Keratinocyte (primary cell): ENCODE measurements around the gene EPHA6.

Experiments used
- CTCF ChIP-seq, 3 experiments: IDR thresholded peaks in 1 of 3; conservative IDR thresholded peaks in 1 of 3; optimal IDR thresholded peaks in 1 of 3; 2 replicates in 2 of 3; 3 replicates in 1 of 3; pipeline versions ENCODE3 to v1.5.1; 2011; ENCODE audit warnings: low read length in 3 of 3, mild to moderate bottlenecking in 3 of 3, moderate library complexity in 2 of 3, control low read depth in 1 of 3, inconsistent platforms in 1 of 3; ENCODE audit not compliant: insufficient read depth in 2 of 3; ENCODE audit errors: extremely low read depth in 1 of 3
- EZH2 ChIP-seq: IDR thresholded peaks from one replicate; pipeline ENCODE4 v1.6.1; 2012; ENCODE audit warnings: inconsistent platforms, mild to moderate bottlenecking, low read length, moderate library complexity

- no peak for TF ChIP-seq CTCF (optimal IDR thresholded peaks at IDR 0.05 in 1 of 3, IDR thresholded peaks at IDR 0.05 in 1 of 3, conservative IDR thresholded peaks at IDR 0.05 in 1 of 3; ENCODE audit: extremely low read depth in 1 of 3, insufficient read depth in 2 of 3, low read length in 3 of 3)
- TF ChIP-seq EZH2: no peak
Measured at GRCh38 chr3:97277708-97278107, 463.3 kb downstream of the EPHA6 start.
